ENCODE data around the gene CCL28. TPM values are rescaled to one million over a fixed set of nuclear protein-coding genes. Genes with fewer than 3 reads are reported as not detected.

The CCL28 gene
- total and polyA plus RNA-seq, 2 of the 13 experiments (the other 11 are each of a cell fraction or from before 2014, with no cell fraction given): 0.03 TPM; not detected in 1

- TF ChIP-seq ZNF770 (CRISPR knock-in tag; IDR thresholded peaks at IDR 0.05) (no peak), ZSCAN31 (CRISPR knock-in tag; IDR thresholded peaks at IDR 0.05; ENCODE audit: low read depth) (no peak), ZNF713 (CRISPR knock-in tag; IDR thresholded peaks at IDR 0.05) (no peak), ZNF430 (CRISPR knock-in tag; IDR thresholded peaks at IDR 0.05) (no peak), CREBL2 (CRISPR knock-in tag; IDR thresholded peaks at IDR 0.05; ENCODE audit: borderline replicate concordance) (no peak), NFIC (IDR thresholded peaks at IDR 0.05; ENCODE audit: low read length) (no peak), NR2F6 (IDR thresholded peaks at IDR 0.05) (no peak), NR2F6 (CRISPR knock-in tag; IDR thresholded peaks at IDR 0.05) (no peak), ATF5 (CRISPR knock-in tag; IDR thresholded peaks at IDR 0.05; ENCODE audit: low read depth) (no peak), NPAS2 (CRISPR knock-in tag; IDR thresholded peaks at IDR 0.05; ENCODE audit: borderline replicate concordance) (no peak), ETV6 (CRISPR knock-in tag; conservative IDR thresholded peaks at IDR 0.05) (no peak), RORA (CRISPR knock-in tag; IDR thresholded peaks at IDR 0.05) (no peak), CHD4 (IDR thresholded peaks at IDR 0.05; ENCODE audit: borderline replicate concordance, low read length) (no peak; the same call in 1 of the 2 replicates), SRSF1 (optimal IDR thresholded peaks at IDR 0.05; ENCODE audit: low read depth, low read length) (no peak), ZNF746 (CRISPR knock-in tag; IDR thresholded peaks at IDR 0.05) (no peak), ZNF776 (CRISPR knock-in tag; IDR thresholded peaks at IDR 0.05) (no peak), NFE2 (CRISPR knock-in tag; IDR thresholded peaks at IDR 0.05) (no peak), KLF15 (CRISPR knock-in tag; IDR thresholded peaks at IDR 0.05; ENCODE audit: borderline replicate concordance) (no peak), KAT8 (CRISPR knock-in tag; IDR thresholded peaks at IDR 0.05) (peak; percentile 59; the same call in 1 of the 2 replicates), MED1 (CRISPR knock-in tag; IDR thresholded peaks at IDR 0.05) (no peak), NR3C1 (CRISPR knock-in tag; IDR thresholded peaks at IDR 0.05) (no peak), ZBTB42 (CRISPR knock-in tag; IDR thresholded peaks at IDR 0.05) (no peak), ZNF124 (CRISPR knock-in tag; IDR thresholded peaks at IDR 0.05) (peak; percentile 51; the same call in 1 of the 2 replicates), HMG20B (CRISPR knock-in tag; conservative IDR thresholded peaks at IDR 0.05) (no peak), ZNF883 (CRISPR knock-in tag; IDR thresholded peaks at IDR 0.05; ENCODE audit: not compliant biosample characterization) (no peak), EZH2 (conservative IDR thresholded peaks at IDR 0.05; ENCODE audit: low read depth, low read length) (no peak), SOX13 (IDR thresholded peaks at IDR 0.05) (no peak), SOX13 (CRISPR knock-in tag; conservative IDR thresholded peaks at IDR 0.05 in 1 of 2, IDR thresholded peaks at IDR 0.05 in 1 of 2) (no peak; a peak in 1 of 4 replicates), ZNF33B (CRISPR knock-in tag; IDR thresholded peaks at IDR 0.05) (no peak), SMYD3 (CRISPR knock-in tag; IDR thresholded peaks at IDR 0.05) (no peak), TGIF2 (CRISPR knock-in tag; IDR thresholded peaks at IDR 0.05) (no peak)
These were observed 22.4 kb downstream of the CCL28 start (continued) for GRCh38 chr5:43389679-43390329.

All from HepG2 (cell line).